H9 (cell line): Measurements from ENCODE around the gene ARHGAP24. TPM values are rescaled to one million over a fixed set of nuclear protein-coding genes. Genes with fewer than 3 reads are reported as not detected.

Experiments used
- DNase-seq: peaks from one replicate; pipeline ENCODE4 v3.0.0-alpha.2; 2017
- H2AFZ ChIP-seq: one replicate; pipeline ENCODE4 v1.6.1; 2013; ENCODE audit warnings: mild to moderate bottlenecking, low read length, control low read depth, moderate library complexity
- H2AK5ac ChIP-seq: 2 replicates; pipeline ENCODE4 v1.6.1; 2013; ENCODE audit warnings: low read length, control low read depth, mixed read lengths; ENCODE audit not compliant: insufficient read length
- H2BK120ac ChIP-seq: one replicate; pipeline ENCODE4 v1.6.1; 2013; ENCODE audit warnings: low read depth, mild to moderate bottlenecking, low read length, control low read depth, inconsistent platforms; ENCODE audit not compliant: poor library complexity, severe bottlenecking
- H2BK12ac ChIP-seq: 2 replicates; pipeline ENCODE4 v1.6.1; 2013; ENCODE audit warnings: low read length, control low read depth, mixed read lengths, low read depth; ENCODE audit not compliant: insufficient read length
- H2BK15ac ChIP-seq: 2 replicates; pipeline ENCODE4 v1.6.1; 2013; ENCODE audit warnings: low read depth, low read length, control low read depth
- H2BK20ac ChIP-seq: one replicate; pipeline ENCODE4 v1.6.1; 2013; ENCODE audit warnings: low read depth, mild to moderate bottlenecking, low read length, control low read depth, inconsistent platforms; ENCODE audit not compliant: poor library complexity, severe bottlenecking
- H2BK5ac ChIP-seq: 2 replicates; pipeline ENCODE4 v1.6.1; 2013; ENCODE audit warnings: low read length, control low read depth, mixed read lengths; ENCODE audit not compliant: insufficient read length
- H3K14ac ChIP-seq: 2 replicates; pipeline ENCODE4 v1.6.1; 2013; ENCODE audit warnings: low read length, control low read depth; ENCODE audit not compliant: insufficient read depth
- H3K18ac ChIP-seq: 2 replicates; pipeline ENCODE4 v1.6.1; 2013; ENCODE audit warnings: low read depth, mild to moderate bottlenecking, mixed read lengths, low read length, control low read depth; ENCODE audit not compliant: insufficient read length
- H3K23ac ChIP-seq: 2 replicates; pipeline ENCODE4 v1.6.1; 2013; ENCODE audit warnings: low read length, control low read depth, mixed read lengths, low read depth; ENCODE audit not compliant: insufficient read length
- H3K23me2 ChIP-seq: 2 replicates; pipeline ENCODE4 v1.6.1; 2013; ENCODE audit warnings: low read depth, mild to moderate bottlenecking, mixed read lengths, low read length, control low read depth; ENCODE audit not compliant: insufficient read length, poor library complexity, severe bottlenecking
- H3K27ac ChIP-seq: 2 replicates; pipeline ENCODE4 v1.5.1; 2013; ENCODE audit warnings: low read length, control low read depth, mixed read lengths, low read depth; ENCODE audit not compliant: insufficient read length
- H3K27me3 ChIP-seq: 2 replicates; pipeline ENCODE4 v1.6.1; 2013; ENCODE audit warnings: low read length, control low read depth, inconsistent platforms; ENCODE audit not compliant: insufficient read depth
- H3K4ac ChIP-seq: 2 replicates; pipeline ENCODE4 v1.6.1; 2013; ENCODE audit warnings: low read depth, mild to moderate bottlenecking, control low read depth, inconsistent platforms, low read length, moderate library complexity
- H3K4me1 ChIP-seq: 2 replicates; pipeline ENCODE4 v1.6.1; 2013; ENCODE audit warnings: low read length, control low read depth, inconsistent platforms; ENCODE audit not compliant: insufficient read depth
- H3K4me2 ChIP-seq: 2 replicates; pipeline ENCODE4 v1.6.1; 2013; ENCODE audit warnings: low read length, control low read depth, mixed read lengths; ENCODE audit not compliant: insufficient read length, insufficient read depth
- H3K56ac ChIP-seq: 2 replicates; pipeline ENCODE4 v1.6.1; 2013; ENCODE audit warnings: low read depth, mild to moderate bottlenecking, mixed read lengths, low read length, control low read depth; ENCODE audit not compliant: insufficient read length
- H3K79me1 ChIP-seq: 2 replicates; pipeline ENCODE4 v1.6.1; 2013; ENCODE audit warnings: low read depth, mild to moderate bottlenecking, moderate library complexity, low read length, control low read depth, inconsistent platforms; ENCODE audit not compliant: insufficient read depth, poor library complexity, severe bottlenecking
- H3K79me2 ChIP-seq: 2 replicates; pipeline ENCODE4 v1.6.1; 2013; ENCODE audit warnings: low read length, control low read depth, inconsistent platforms; ENCODE audit not compliant: insufficient read depth
- H3K9ac ChIP-seq: 2 replicates; pipeline ENCODE4 v1.6.1; 2013; ENCODE audit warnings: low read length, control low read depth, mixed read lengths; ENCODE audit not compliant: insufficient read length; ENCODE audit errors: extremely low read depth
- H3K9me3 ChIP-seq: one replicate; pipeline ENCODE4 v1.6.1; 2013; ENCODE audit warnings: low read depth, low read length, inconsistent platforms; ENCODE audit not compliant: control insufficient read depth
- H3T11ph ChIP-seq: one replicate; pipeline ENCODE4 v1.6.1; 2013; ENCODE audit warnings: mild to moderate bottlenecking, low read length, control low read depth, inconsistent platforms
- H4K20me1 ChIP-seq: one replicate; pipeline ENCODE4 v1.6.1; 2013; ENCODE audit not compliant: control insufficient read depth, insufficient read length, insufficient read depth
- H4K5ac ChIP-seq: 2 replicates; pipeline ENCODE4 v1.6.1; 2013; ENCODE audit warnings: low read depth, mild to moderate bottlenecking, mixed read lengths, low read length, control low read depth; ENCODE audit not compliant: insufficient read length
- H4K8ac ChIP-seq: replicated peaks from 2 replicates; pipeline ENCODE4 v1.6.1; 2013; ENCODE audit warnings: low read length, control low read depth, mixed read lengths, low read depth; ENCODE audit not compliant: insufficient read length
- H4K91ac ChIP-seq: 2 replicates; pipeline ENCODE4 v1.6.1; 2013; ENCODE audit warnings: low read depth, mild to moderate bottlenecking, moderate library complexity, mixed read lengths, low read length, control low read depth; ENCODE audit not compliant: insufficient read length
- H3K27ac Mint-ChIP-seq, 3 experiments: 2 replicates in 2 of 3; 3 replicates in 1 of 3; pipeline ENCODE4 v1.8.0; 2020 to 2021; ENCODE audit warnings: mixed read lengths in 3 of 3, mild to moderate bottlenecking in 1 of 3, moderate library complexity in 1 of 3
- H3K27me3 Mint-ChIP-seq: 2 replicates; pipeline ENCODE4 v1.8.0; 2021; ENCODE audit warnings: low read depth, mild to moderate bottlenecking, moderate library complexity, mixed read lengths
- H3K36me3 Mint-ChIP-seq, 3 experiments: 2 replicates in 2 of 3; 3 replicates in 1 of 3; pipeline ENCODE4 v1.8.0; 2020 to 2021; ENCODE audit warnings: low read depth in 3 of 3, mixed read lengths in 3 of 3; ENCODE audit not compliant: insufficient read depth in 1 of 3
- H3K4me1 Mint-ChIP-seq, 2 experiments: 2 replicates each; pipeline ENCODE4 v1.8.0; 2020; ENCODE audit warnings: mixed read lengths in 2 of 2
- H3K4me3 Mint-ChIP-seq, 2 experiments: 2 replicates in 1 of 2; 3 replicates in 1 of 2; pipeline ENCODE4 v1.8.0; 2020 to 2021; ENCODE audit warnings: mild to moderate bottlenecking in 2 of 2, mixed read lengths in 2 of 2, moderate library complexity in 1 of 2
- H3K9me3 Mint-ChIP-seq, 2 experiments: 2 replicates in 1 of 2; 3 replicates in 1 of 2; pipeline ENCODE4 v1.8.0; 2020; ENCODE audit warnings: mild to moderate bottlenecking in 2 of 2, mixed read lengths in 2 of 2, moderate library complexity in 1 of 2
- WGBS: extraction: QIAGEN DNeasy Blood & Tissue Kit; methylation state at CpG from one replicate; pipeline ENCODE4 v1.1.7; 2013; ENCODE audit warnings: missing lambda C conversion rate, low lambda C conversion rate, mixed read lengths; ENCODE audit not compliant: insufficient read length; ENCODE audit errors: extremely low coverage; 5-methylcytosine and 5-hydroxymethylcytosine counted together
- total RNA-seq: library from RNA; stranded (reverse); gene quantifications from 2 replicates; pipeline ENCODE4 v1.2.1, GENCODE V29; 2021
- TF ChIP-seq, protein P1 (sequence below): fragments of 200-600 bp; sonication (generic); conservative IDR thresholded peaks from 3 replicates; pipeline ENCODE4 v1.8.0; 2021; ENCODE audit warnings: antibody characterized with exemption, mild to moderate bottlenecking

The ARHGAP24 gene
- total RNA-seq, 1 experiment from 2014 or later, result 0.37 TPM

DNA sequence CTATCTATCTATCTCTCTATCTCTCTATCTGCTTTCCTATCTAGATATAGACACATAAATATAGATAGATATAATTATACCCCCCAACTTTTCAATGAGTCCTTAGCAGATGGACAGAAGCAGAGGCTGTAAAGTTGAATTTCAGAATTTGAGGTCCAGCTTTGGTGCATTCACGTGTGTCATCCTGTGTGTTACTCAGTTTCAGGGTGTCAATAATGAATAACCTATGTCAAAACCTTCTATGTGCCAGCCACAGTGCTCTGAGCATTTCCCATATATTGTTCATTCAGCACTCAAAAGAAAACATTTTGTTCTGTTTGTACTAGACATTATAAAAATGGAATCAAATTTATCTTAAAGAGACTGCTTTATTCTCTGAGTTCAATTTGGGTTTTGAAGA lies 310.0 kb downstream of the ARHGAP24 start:
- Histone ChIP-seq H3K18ac (no peak overlapping the region), H2AFZ (no peak overlapping the region), H3K79me1 (no peaks in the 10 kb centered on the region), H3K4ac (no peak overlapping the region), H3K23ac (no peak overlapping the region), H3K14ac (no peak overlapping the region), H3K4me1 (no peaks in the 10 kb centered on the region), H3K27ac (no peak overlapping the region), H2BK120ac (no peak overlapping the region), H2BK5ac (no peak overlapping the region), H3K23me2 (no peaks in the 10 kb centered on the region), H3K79me2 (no peaks in the 10 kb centered on the region), H3T11ph (no peak overlapping the region), H3K4me2 (no peak overlapping the region), H4K20me1 (no peaks in the 10 kb centered on the region), H2AK5ac (no peak overlapping the region), H3K27me3 (no peaks in the 10 kb centered on the region), H3K9ac (no peak overlapping the region), H3K56ac (no peak overlapping the region), H2BK20ac (no peak overlapping the region), H4K8ac (no peak overlapping the region), H2BK15ac (no peak overlapping the region), H4K91ac (no peak overlapping the region), H2BK12ac (no peak overlapping the region), H4K5ac (no peak overlapping the region), H3K9me3 (no peaks in the 10 kb centered on the region)
- Mint-ChIP-seq H3K27ac (no peak overlapping the region), H3K4me3 (no peak overlapping the region), H3K4me1 (peaks cover 0 to 3% of the 10 kb centered on the region in 2 experiments; a peak in 1 of 4 replicates), H3K27me3 (no peaks in the 10 kb centered on the region), H3K9me3 (no peaks in the 10 kb centered on the region; a peak in 1 of 5 replicates), H3K36me3 (no peaks in the 10 kb centered on the region)
- WGBS, result no CpG with 5 or more reads among the region's 1 CpG
- TF ChIP-seq, protein P1, sequence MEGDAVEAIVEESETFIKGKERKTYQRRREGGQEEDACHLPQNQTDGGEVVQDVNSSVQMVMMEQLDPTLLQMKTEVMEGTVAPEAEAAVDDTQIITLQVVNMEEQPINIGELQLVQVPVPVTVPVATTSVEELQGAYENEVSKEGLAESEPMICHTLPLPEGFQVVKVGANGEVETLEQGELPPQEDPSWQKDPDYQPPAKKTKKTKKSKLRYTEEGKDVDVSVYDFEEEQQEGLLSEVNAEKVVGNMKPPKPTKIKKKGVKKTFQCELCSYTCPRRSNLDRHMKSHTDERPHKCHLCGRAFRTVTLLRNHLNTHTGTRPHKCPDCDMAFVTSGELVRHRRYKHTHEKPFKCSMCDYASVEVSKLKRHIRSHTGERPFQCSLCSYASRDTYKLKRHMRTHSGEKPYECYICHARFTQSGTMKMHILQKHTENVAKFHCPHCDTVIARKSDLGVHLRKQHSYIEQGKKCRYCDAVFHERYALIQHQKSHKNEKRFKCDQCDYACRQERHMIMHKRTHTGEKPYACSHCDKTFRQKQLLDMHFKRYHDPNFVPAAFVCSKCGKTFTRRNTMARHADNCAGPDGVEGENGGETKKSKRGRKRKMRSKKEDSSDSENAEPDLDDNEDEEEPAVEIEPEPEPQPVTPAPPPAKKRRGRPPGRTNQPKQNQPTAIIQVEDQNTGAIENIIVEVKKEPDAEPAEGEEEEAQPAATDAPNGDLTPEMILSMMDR, result no peak
- DNase-seq, result no peak
